Activated naive CD8-positive, alpha-beta T cell treated with anti-CD3 and anti-CD28 coated beads for 36 hours (primary cell): Measurements from ENCODE around the gene ZNF782. TPM values are rescaled to one million over a fixed set of nuclear protein-coding genes. Genes with fewer than 3 reads are reported as not detected.
"Not testable (repeated sequence)": the region's sequence is repeated elsewhere in the genome, so short reads cannot be mapped to it uniquely, and the experiment has no call there.

ENCODE experiments used
- DNase-seq: peaks from one replicate; pipeline ENCODE4 v3.0.0; 2021
- H3K27ac Mint-ChIP-seq: one replicate; pipeline ENCODE4 v1.8.0; 2022; ENCODE audit warnings: mild to moderate bottlenecking, moderate library complexity, mixed read lengths
- H3K27me3 Mint-ChIP-seq: one replicate; pipeline ENCODE4 v1.8.0; 2022; ENCODE audit warnings: mild to moderate bottlenecking, mixed read lengths
- H3K36me3 Mint-ChIP-seq: one replicate; pipeline ENCODE4 v1.8.0; 2021; ENCODE audit warnings: mild to moderate bottlenecking, mixed read lengths
- H3K4me1 Mint-ChIP-seq: one replicate; pipeline ENCODE4 v1.8.0; 2021; ENCODE audit warnings: mixed read lengths
- H3K4me3 Mint-ChIP-seq: one replicate; pipeline ENCODE4 v1.8.0; 2022; ENCODE audit warnings: mild to moderate bottlenecking, moderate library complexity, mixed read lengths
- H3K9me3 Mint-ChIP-seq: one replicate; pipeline ENCODE4 v1.8.0; 2022; ENCODE audit warnings: mixed read lengths
- total RNA-seq, 2 experiments: library from RNA; stranded (reverse); gene quantifications; one replicate each; pipeline ENCODE4 v1.2.3, GENCODE V29; 2021

The ZNF782 gene
- total RNA-seq, 2 experiments from 2014 or later = 2.5 to 4.0 TPM

GRCh38 chr9:96865240-96865639 is 10.9 kb upstream of the ZNF782 start:
- not testable (repeated sequence) for H3K27me3 Mint-ChIP-seq

DNA sequence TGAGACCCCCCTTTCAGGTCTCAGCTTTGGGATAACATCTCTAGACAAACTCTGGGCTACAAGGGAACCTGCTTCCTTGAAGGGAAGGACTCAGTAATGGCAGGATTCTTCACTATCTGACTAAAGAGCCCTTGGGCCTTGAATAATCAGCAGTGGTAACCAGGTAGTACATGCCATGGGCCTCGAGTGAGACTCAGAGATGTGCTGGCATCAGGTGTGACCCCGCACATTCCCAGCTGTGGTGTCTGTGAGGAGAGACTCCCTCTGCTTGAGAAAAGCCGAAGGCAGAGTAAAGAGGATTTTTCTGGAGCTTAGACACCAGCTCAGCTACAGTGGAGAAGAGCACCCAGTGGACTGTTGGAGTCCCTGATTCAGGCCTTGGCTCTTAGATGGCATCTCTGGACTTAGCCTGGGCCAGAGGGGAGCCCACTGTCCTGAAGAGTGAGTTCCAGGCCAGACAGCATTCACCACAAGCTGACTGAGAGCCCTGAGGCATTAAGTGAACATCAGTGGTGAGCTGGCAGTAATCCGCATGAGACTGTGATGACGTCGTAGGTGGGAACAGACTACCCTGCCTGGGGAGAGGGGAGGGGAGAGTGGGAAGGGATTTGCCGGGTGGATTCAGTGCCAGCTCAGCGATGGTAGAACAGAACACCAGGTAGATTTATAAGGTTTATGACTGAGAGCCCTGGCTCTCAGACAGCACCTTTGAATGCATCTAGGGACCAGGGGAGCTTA is 5.3 kb upstream of the ZNF782 start:
- Mint-ChIP-seq H3K36me3 (no peaks in the 10 kb centered on the region), H3K4me3 (no peak overlapping the region), H3K4me1 (peaks cover 10% of the 10 kb centered on the region), H3K27ac (no peak overlapping the region), H3K9me3 (no peaks in the 10 kb centered on the region), H3K27me3 (peaks cover 16% of the 10 kb centered on the region)
- DNase-seq = no peak

More at GRCh38 chr9:96865240-96865639, 10.9 kb upstream of the ZNF782 start:
- not testable (repeated sequence) for H3K27ac Mint-ChIP-seq, H3K4me1 Mint-ChIP-seq, H3K36me3 Mint-ChIP-seq, DNase-seq, H3K4me3 Mint-ChIP-seq, H3K9me3 Mint-ChIP-seq

DNA sequence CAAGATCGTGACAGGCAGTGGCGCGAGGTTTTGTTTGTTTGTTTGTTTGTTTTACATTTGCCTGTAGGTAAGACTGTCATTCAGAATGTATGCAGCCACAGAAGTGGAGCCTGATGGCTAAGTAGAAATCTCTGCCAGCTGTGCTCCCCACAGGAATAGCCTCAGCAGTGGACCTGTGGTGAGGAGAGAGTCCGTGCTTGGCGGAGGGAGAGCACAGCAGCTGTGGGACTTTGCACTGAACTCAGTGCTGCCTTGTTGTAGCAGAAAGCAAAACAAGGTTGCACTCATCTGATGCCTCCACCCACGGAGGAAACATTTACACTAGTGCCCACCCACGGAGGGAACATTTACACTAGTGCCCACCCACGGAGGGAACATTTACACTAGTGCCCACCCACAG is 4.4 kb upstream of the ZNF782 start:
- Mint-ChIP-seq H3K27ac (no peak overlapping the region), H3K9me3 (no peaks in the 10 kb centered on the region), H3K4me3 (no peak overlapping the region), H3K4me1 (peaks cover 13% of the 10 kb centered on the region), H3K27me3 (peaks cover 19% of the 10 kb centered on the region), H3K36me3 (peaks cover 2% of the 10 kb centered on the region)
- no peak for DNase-seq

- no peak for DNase-seq
- H3K27me3 Mint-ChIP-seq = peaks cover 19% of the 10 kb centered on the region
- H3K4me3 Mint-ChIP-seq = no peak overlapping the region
- H3K27ac Mint-ChIP-seq = no peak overlapping the region
- H3K9me3 Mint-ChIP-seq = no peaks in the 10 kb centered on the region
- peaks cover 2% of the 10 kb centered on the region for H3K36me3 Mint-ChIP-seq
- peaks cover 17% of the 10 kb centered on the region for H3K4me1 Mint-ChIP-seq
These were observed 3.8 kb upstream of the ZNF782 start for GRCh38 chr9:96858018-96858573.

- Mint-ChIP-seq H3K27ac (no peak overlapping the region), H3K36me3 (peaks cover 10% of the 10 kb centered on the region), H3K27me3 (peaks cover 19% of the 10 kb centered on the region), H3K9me3 (no peaks in the 10 kb centered on the region), H3K4me1 (peaks cover 28% of the 10 kb centered on the region), H3K4me3 (no peak overlapping the region)
- peak; percentile 60 for DNase-seq
These were observed 2.3 kb upstream of the ZNF782 start for GRCh38 chr9:96856363-96857286.

DNA sequence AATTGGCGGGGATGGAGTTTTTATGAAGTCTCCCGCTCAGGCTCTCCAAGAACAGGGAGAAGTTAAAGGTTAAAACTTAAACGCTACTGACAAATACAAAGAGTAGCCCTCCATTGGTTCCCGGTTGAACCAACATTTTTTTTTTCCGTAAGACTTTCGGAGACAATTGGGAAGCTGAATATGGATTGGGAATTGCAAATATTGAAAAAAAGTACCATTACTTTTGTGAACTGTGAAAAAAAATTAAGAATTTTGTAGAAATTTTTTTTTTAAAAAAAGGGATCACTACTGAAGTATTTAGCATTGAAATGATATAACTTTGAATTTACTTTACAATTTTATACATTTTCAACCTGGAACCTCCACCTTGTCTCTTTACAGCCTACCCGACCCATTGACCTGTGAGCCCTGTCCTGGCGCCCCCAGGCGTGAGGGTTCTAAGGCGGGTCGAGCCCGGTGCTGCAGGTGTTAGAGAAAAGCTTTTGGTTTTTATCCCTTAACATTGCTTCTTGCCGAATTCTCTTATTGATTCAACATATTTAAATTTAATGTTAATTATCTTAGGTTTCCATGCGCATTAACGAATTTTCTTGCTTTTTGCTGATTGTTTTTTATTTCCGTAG is 448 bp upstream of the ZNF782 start:
- H3K27ac Mint-ChIP-seq = peak overlapping the region; percentile 99
- peaks cover 33% of the 10 kb centered on the region for H3K4me1 Mint-ChIP-seq
- DNase-seq = no peak
- H3K36me3 Mint-ChIP-seq = peaks cover 17% of the 10 kb centered on the region
- no peaks in the 10 kb centered on the region for H3K9me3 Mint-ChIP-seq
- H3K27me3 Mint-ChIP-seq = peaks cover 19% of the 10 kb centered on the region
- peak overlapping the region; percentile 100 for H3K4me3 Mint-ChIP-seq

DNA sequence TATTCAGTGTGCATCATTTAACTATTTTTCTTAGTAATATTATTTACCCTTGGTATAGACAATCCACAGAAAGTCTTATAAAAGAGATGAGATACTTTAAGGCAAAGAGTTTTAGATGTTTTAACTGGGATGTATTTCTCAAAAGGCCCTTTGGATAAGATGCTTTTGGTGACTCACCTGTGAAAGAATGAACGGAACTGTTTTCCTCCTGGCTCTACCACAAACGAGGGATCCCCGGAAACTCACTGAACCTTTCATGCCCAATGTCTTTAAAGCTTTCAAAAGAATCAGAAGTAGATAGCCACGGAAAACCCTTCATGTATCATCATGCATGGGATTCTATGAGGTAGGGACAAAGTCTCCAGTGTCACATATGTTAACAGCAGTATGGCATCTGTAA is 1.6 kb downstream of the ZNF782 start:
- DNase-seq = no peak
- Mint-ChIP-seq H3K27ac (no peak overlapping the region), H3K36me3 (peaks cover 36% of the 10 kb centered on the region), H3K27me3 (peaks cover 19% of the 10 kb centered on the region), H3K4me1 (peaks cover 37% of the 10 kb centered on the region), H3K9me3 (peaks cover 13% of the 10 kb centered on the region), H3K4me3 (peak overlapping the region; percentile 100)

GRCh38 chr9:96844040-96844439 is 10.3 kb downstream of the ZNF782 start:
- Mint-ChIP-seq H3K36me3 (peaks cover 88% of the 10 kb centered on the region), H3K4me3 (no peak overlapping the region), H3K27me3 (no peaks in the 10 kb centered on the region), H3K4me1 (peaks cover 18% of the 10 kb centered on the region), H3K27ac (no peak overlapping the region), H3K9me3 (peaks cover 51% of the 10 kb centered on the region)
- no peak for DNase-seq

- Mint-ChIP-seq H3K4me1 (no peaks in the 10 kb centered on the region), H3K9me3 (peaks cover 70% of the 10 kb centered on the region), H3K4me3 (no peak overlapping the region), H3K36me3 (peaks cover 81% of the 10 kb centered on the region), H3K27me3 (no peaks in the 10 kb centered on the region), H3K27ac (no peak overlapping the region)
- no peak for DNase-seq
These were observed 35.8 kb downstream of the ZNF782 start for GRCh38 chr9:96818533-96818932.

GRCh38 chr9:96817973-96818372 is 36.3 kb downstream of the ZNF782 start:
- Mint-ChIP-seq H3K9me3 (peaks cover 71% of the 10 kb centered on the region), H3K27ac (no peak overlapping the region), H3K4me1 (no peaks in the 10 kb centered on the region), H3K27me3 (no peaks in the 10 kb centered on the region), H3K36me3 (peaks cover 78% of the 10 kb centered on the region), H3K4me3 (no peak overlapping the region)
- DNase-seq = no peak

DNA sequence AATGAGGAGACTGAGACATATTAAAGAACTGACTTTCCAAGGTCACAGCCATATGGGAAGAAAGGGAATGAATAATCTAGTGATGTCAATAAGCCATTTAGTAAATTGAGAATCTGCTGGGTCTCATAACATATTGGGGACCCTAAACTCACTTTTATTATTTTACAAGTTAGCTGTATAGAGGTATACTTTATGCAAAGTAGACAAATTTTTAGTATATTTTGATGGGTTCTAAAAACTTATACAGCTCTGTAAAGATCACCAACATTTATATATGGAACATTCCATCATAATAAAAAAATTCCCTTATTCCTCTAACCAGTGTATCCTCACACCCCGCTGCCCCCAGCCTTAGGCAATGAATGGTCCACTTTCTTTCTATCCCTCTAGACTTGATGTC is 40.7 kb downstream of the ZNF782 start:
- DNase-seq = no peak
- peaks cover 43% of the 10 kb centered on the region for H3K36me3 Mint-ChIP-seq
- H3K4me3 Mint-ChIP-seq = no peak overlapping the region
- H3K9me3 Mint-ChIP-seq = peaks cover 62% of the 10 kb centered on the region
- H3K4me1 Mint-ChIP-seq = no peaks in the 10 kb centered on the region
- H3K27ac Mint-ChIP-seq = no peak overlapping the region
- H3K27me3 Mint-ChIP-seq = no peaks in the 10 kb centered on the region

DNA sequence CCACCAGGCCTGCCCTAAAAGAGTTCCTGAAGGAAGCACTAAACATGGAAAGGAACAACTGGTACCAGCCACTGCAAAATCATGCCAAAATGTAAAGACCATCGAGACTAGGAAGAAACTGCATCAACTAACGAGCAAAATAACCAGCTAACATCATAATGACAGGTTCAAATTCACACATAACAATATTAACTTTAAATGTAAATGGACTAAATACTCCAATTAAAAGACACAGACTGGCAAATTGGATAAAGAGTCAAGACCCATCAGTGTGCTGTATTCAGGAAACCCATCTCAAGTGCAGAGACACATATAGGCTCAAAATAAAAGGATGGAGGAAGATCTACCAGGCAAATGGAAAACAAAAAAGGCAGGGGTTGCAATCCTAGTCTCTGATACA is 55.4 kb downstream of the ZNF782 start:
- H3K4me3 Mint-ChIP-seq, DNase-seq, H3K4me1 Mint-ChIP-seq, H3K27ac Mint-ChIP-seq, H3K27me3 Mint-ChIP-seq: not testable (repeated sequence)
- Mint-ChIP-seq H3K9me3 (peaks cover 49% of the 10 kb centered on the region), H3K36me3 (peaks cover 73% of the 10 kb centered on the region)

- H3K4me1 Mint-ChIP-seq = peaks cover 16% of the 10 kb centered on the region
- peaks cover 47% of the 10 kb centered on the region for H3K36me3 Mint-ChIP-seq
- peaks cover 41% of the 10 kb centered on the region for H3K9me3 Mint-ChIP-seq
- DNase-seq = no peak
- H3K27ac Mint-ChIP-seq = no peak overlapping the region
- no peaks in the 10 kb centered on the region for H3K27me3 Mint-ChIP-seq
- no peak overlapping the region for H3K4me3 Mint-ChIP-seq
These were observed 70.3 kb downstream of the ZNF782 start for GRCh38 chr9:96784021-96784420.

DNA sequence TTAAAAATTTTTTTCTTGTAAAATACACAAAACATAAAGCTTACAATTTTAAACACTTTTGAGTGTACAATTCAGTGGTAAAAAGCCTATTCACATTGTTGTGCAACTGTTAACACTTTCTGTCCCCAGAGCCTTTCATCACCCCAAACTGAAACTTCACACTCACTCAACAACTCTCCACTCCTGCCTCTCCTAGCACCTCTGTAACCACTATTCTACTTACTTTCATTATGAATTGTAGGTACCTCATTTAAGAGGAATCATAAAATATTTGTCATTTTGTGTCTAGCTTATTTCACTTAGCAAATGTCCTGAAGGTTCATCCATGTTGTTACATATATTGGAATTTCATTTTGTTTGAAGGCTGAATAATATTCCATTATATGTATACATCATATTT is 72.1 kb downstream of the ZNF782 start:
- Mint-ChIP-seq H3K4me1 (peaks cover 21% of the 10 kb centered on the region), H3K27me3 (no peaks in the 10 kb centered on the region), H3K9me3 (peaks cover 33% of the 10 kb centered on the region), H3K27ac (no peak overlapping the region), H3K36me3 (peaks cover 34% of the 10 kb centered on the region), H3K4me3 (no peak overlapping the region)
- peak; percentile 7 for DNase-seq

DNA sequence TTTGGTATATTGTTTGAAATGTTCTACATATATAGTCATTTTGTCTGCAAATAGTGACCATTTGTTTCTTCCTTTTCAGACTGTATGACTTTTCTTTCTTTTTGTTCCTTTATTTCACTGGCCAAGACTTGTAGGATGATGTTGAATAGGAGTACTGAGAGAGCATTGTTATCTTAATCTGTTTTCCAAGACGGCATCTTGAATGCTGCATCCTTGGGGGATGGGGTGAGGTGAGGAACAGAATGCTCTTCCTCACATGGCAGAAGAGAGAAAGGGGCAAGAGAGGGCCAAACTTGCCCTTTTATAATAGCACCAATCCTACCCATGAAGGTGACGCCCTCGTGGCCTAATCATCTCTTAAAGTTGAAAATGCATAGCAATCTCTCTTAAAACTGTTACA is 72.8 kb downstream of the ZNF782 start:
- no peak overlapping the region for H3K4me3 Mint-ChIP-seq
- no peaks in the 10 kb centered on the region for H3K27me3 Mint-ChIP-seq
- no peak overlapping the region for H3K27ac Mint-ChIP-seq
- peaks cover 32% of the 10 kb centered on the region for H3K36me3 Mint-ChIP-seq
- peaks cover 29% of the 10 kb centered on the region for H3K9me3 Mint-ChIP-seq
- peaks cover 27% of the 10 kb centered on the region for H3K4me1 Mint-ChIP-seq
- DNase-seq = no peak
